Thymus (tissue), 11 donors: ENCODE data around the gene PPP4R3A. TPM values are rescaled to one million over a fixed set of nuclear protein-coding genes. Genes with fewer than 3 reads are reported as not detected.
"Not testable (repeated sequence)": the region's sequence is repeated elsewhere in the genome, so short reads cannot be mapped to it uniquely, and the experiment has no call there.

Experiments used
- DNase-seq, 9 donors: peaks; one replicate each; pipeline ENCODE4 v3.0.0-alpha.2; 2013; ENCODE audit warnings: low spot score in 9 of 9, low read depth in 6 of 9, missing footprints in 1 of 9
- H3K27ac ChIP-seq, 2 donors: one replicate each; pipeline ENCODE4 v1.5.1; 2013; ENCODE audit warnings: control low read depth in 1 of 2, low read depth in 1 of 2, low read length in 1 of 2, mild to moderate bottlenecking in 1 of 2, moderate library complexity in 1 of 2
- H3K27me3 ChIP-seq, 2 donors: one replicate each; pipeline ENCODE4 v1.5.1; 2013; ENCODE audit warnings: low read length in 1 of 2; ENCODE audit not compliant: control insufficient read depth in 2 of 2, insufficient read depth in 1 of 2
- H3K36me3 ChIP-seq, 2 donors: one replicate each; pipeline ENCODE4 v1.5.1; 2013; ENCODE audit warnings: low read length in 1 of 2, mild to moderate bottlenecking in 1 of 2, moderate library complexity in 1 of 2; ENCODE audit not compliant: control insufficient read depth in 2 of 2, insufficient read depth in 2 of 2
- H3K4me1 ChIP-seq, 2 donors: one replicate each; pipeline ENCODE4 v1.5.1; 2013; ENCODE audit warnings: low read length in 2 of 2; ENCODE audit not compliant: control insufficient read depth in 2 of 2, insufficient read depth in 2 of 2
- H3K4me3 ChIP-seq, 2 donors: one replicate each; pipeline ENCODE4 v1.5.1; 2013; ENCODE audit warnings: low read length in 2 of 2, control low read depth in 1 of 2, mild to moderate bottlenecking in 1 of 2
- H3K9me3 ChIP-seq, 2 donors: one replicate each; pipeline ENCODE4 v1.5.1; 2013; ENCODE audit warnings: low read length in 1 of 2, mild to moderate bottlenecking in 1 of 2; ENCODE audit not compliant: control insufficient read depth in 2 of 2, insufficient read depth in 1 of 2
- WGBS: extraction: QIAGEN DNeasy Blood & Tissue Kit; methylation state at CpG from one replicate; pipeline ENCODE4 v1.1.7; 2013; 5-methylcytosine and 5-hydroxymethylcytosine counted together
- polyA plus RNA-seq: library from polyadenylated mRNA; stranded (reverse); fragments of 200-250 nt; gene quantifications from one replicate; pipeline ENCODE4 v1.2.3, GENCODE V29; 2013
- total RNA-seq: library from RNA; stranded (reverse); fragments of 120-200 nt; gene quantifications from one replicate; pipeline ENCODE4 v1.2.4, GENCODE V29; 2013
- donor health status: healthy.

The PPP4R3A gene
- total and polyA plus RNA-seq, 2 donors: 91.9 to 111 TPM

GRCh38 chr14:91410771-91411536 is 99.2 kb downstream of the PPP4R3A start:
- Histone ChIP-seq H3K4me1 (peaks cover 50 to 80% of the 10 kb centered on the region in 2 donors), H3K36me3 (peaks cover 29 to 61% of the 10 kb centered on the region in 2 donors), H3K27me3 (no peaks in the 10 kb centered on the region), H3K9me3 (peaks cover 0 to 2% of the 10 kb centered on the region in 2 donors), H3K27ac (peak overlapping the region; percentile 10 to 12), H3K4me3 (no peak overlapping the region)
- DNase-seq: no peak
- WGBS: 78% methylated on average over 12 of the region's 12 CpGs

- no peak for DNase-seq
- H3K27ac ChIP-seq: no peak overlapping the region
- H3K27me3 ChIP-seq: no peaks in the 10 kb centered on the region
- peaks cover 0 to 2% of the 10 kb centered on the region in 2 donors for H3K9me3 ChIP-seq
- H3K4me3 ChIP-seq: no peak overlapping the region
- 82% methylated on average over 8 of the region's 8 CpGs for WGBS
- peaks cover 29 to 64% of the 10 kb centered on the region in 2 donors for H3K36me3 ChIP-seq
- peaks cover 57 to 80% of the 10 kb centered on the region in 2 donors for H3K4me1 ChIP-seq
Measured at GRCh38 chr14:91409928-91410718, 100.0 kb downstream of the PPP4R3A start.

GRCh38 chr14:91409240-91409639 is 100.9 kb downstream of the PPP4R3A start:
- H3K27me3 ChIP-seq, H3K27ac ChIP-seq, H3K9me3 ChIP-seq, H3K4me3 ChIP-seq, DNase-seq: not testable (repeated sequence)
- WGBS: 96% methylated on average over 6 of the region's 6 CpGs
- peaks cover 29 to 58% of the 10 kb centered on the region in 2 donors for H3K36me3 ChIP-seq
- peaks cover 52 to 78% of the 10 kb centered on the region in 2 donors for H3K4me1 ChIP-seq

Other genes with a start within 250 kb of the PPP4R3A start
- gene CCDC88C, start 92.5 kb downstream of the PPP4R3A start, total RNA-seq: 25.6 TPM
- gene CCDC88C, start 92.5 kb downstream of the PPP4R3A start, polyA plus RNA-seq: 47.4 TPM
- 0.99 TPM for gene CATSPERB, start 221.8 kb upstream of the PPP4R3A start, total RNA-seq
- gene CATSPERB, start 221.8 kb upstream of the PPP4R3A start, polyA plus RNA-seq: 1.8 TPM